ENCODE data around the gene LUZP1. TPM values are rescaled to one million over a fixed set of nuclear protein-coding genes. Genes with fewer than 3 reads are reported as not detected.

The LUZP1 gene
- total RNA-seq, 2 donors from 2014 or later: 4.6 to 8.0 TPM

DNA sequence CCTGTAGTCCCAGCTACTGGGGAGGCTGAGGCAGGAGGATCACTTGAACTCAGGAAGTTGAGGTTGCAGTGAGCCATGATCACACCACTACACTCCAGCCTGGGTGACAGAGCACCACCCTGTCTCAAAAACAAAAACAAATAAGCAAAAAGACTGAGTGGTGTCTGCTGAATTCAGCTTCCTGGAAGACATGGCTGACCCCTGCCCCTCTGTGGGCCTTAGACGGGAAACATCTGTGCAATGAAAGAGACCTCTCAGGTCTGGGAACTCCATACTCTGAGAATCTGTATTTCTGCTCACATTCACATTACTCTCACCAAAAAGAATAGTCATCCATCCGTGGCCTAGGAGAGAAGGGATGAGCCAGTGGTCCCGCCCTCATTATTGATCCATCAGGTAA, 46.6 kb upstream of the LUZP1 start:
- peaks cover 15% of the 10 kb centered on the region for H3K4me1 ChIP-seq
- ATAC-seq (no peak), DNase-seq (no peak)
- H3K27ac ChIP-seq: no peak overlapping the region
- no peaks in the 10 kb centered on the region for H3K9me3 ChIP-seq
- no peak overlapping the region for H3K4me3 ChIP-seq
- TF ChIP-seq, protein P1, sequence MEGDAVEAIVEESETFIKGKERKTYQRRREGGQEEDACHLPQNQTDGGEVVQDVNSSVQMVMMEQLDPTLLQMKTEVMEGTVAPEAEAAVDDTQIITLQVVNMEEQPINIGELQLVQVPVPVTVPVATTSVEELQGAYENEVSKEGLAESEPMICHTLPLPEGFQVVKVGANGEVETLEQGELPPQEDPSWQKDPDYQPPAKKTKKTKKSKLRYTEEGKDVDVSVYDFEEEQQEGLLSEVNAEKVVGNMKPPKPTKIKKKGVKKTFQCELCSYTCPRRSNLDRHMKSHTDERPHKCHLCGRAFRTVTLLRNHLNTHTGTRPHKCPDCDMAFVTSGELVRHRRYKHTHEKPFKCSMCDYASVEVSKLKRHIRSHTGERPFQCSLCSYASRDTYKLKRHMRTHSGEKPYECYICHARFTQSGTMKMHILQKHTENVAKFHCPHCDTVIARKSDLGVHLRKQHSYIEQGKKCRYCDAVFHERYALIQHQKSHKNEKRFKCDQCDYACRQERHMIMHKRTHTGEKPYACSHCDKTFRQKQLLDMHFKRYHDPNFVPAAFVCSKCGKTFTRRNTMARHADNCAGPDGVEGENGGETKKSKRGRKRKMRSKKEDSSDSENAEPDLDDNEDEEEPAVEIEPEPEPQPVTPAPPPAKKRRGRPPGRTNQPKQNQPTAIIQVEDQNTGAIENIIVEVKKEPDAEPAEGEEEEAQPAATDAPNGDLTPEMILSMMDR (IDR thresholded peaks at IDR 0.05): no peak
- no peak for TF ChIP-seq POLR2A (IDR thresholded peaks at IDR 0.05)
- intact Hi-C loops (cut with DNase I): no loop called here
- H3K27me3 ChIP-seq: peaks cover 0 to 26% of the 10 kb centered on the region in 2 donors
- no peaks in the 10 kb centered on the region for H3K36me3 ChIP-seq (replicated peaks in 1 of 2; ENCODE audit: insufficient read depth in 1 of 2, low read depth in 2 of 2)
- 82 to 83% methylated on average over 3 of the region's 3 CpGs for WGBS, 2 donors

DNA sequence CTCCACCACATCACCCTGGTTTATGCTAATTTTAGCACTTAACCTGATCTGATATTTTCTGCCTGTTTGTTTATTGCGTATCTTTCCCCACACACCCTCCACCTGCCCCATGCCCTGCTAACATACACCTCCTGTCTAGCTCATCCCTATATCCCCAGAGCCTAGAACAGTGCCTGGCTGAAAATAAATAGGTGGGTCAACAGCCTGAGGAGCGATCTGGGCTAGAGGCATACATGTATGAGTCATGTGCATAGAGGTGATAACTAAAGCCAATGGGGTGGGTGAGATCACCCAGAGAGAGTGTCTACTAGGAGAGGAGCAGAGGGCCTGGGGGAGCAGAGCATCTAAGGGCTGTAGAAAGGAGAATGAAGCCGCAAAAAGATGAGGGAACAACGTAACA, 46.0 kb upstream of the LUZP1 start:
- 80 to 87% methylated on average over 4 of the region's 4 CpGs for WGBS, 2 donors
- Histone ChIP-seq H3K27ac (no peak overlapping the region), H3K4me3 (no peak overlapping the region), H3K9me3 (no peaks in the 10 kb centered on the region), H3K27me3 (peaks cover 0 to 26% of the 10 kb centered on the region in 2 donors), H3K36me3 (replicated peaks in 1 of 2; ENCODE audit: insufficient read depth in 1 of 2, low read depth in 2 of 2) (no peaks in the 10 kb centered on the region), H3K4me1 (peaks cover 15% of the 10 kb centered on the region)
- intact Hi-C loops (cut with DNase I): no loop called here
- TF ChIP-seq POLR2A (IDR thresholded peaks at IDR 0.05): no peak
- TF ChIP-seq, protein P1 (IDR thresholded peaks at IDR 0.05): no peak
- ATAC-seq: no peak
- DNase-seq: no peak

DNA sequence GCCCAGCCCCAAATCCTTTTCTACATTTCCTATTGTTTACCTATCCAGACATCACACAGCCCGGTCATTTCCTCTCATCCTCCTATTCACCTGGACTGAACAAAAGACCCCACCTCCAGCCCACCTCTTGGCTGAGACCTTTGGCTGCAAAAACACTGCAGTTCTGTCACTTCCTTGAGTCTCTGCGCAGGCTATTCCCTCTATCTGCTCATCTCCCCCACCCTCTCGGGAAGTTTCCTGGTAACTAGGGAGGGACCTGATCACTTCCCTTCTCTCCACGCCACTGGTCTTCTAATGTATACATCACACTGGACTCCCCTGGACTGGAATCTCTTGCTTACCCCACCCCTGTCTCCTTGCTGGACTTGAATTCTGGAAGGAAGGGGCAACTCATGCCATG, 43.3 kb upstream of the LUZP1 start:
- no peak for ATAC-seq
- no peak overlapping the region for H3K4me3 ChIP-seq
- DNase-seq: no peak
- peaks cover 6% of the 10 kb centered on the region for H3K4me1 ChIP-seq
- H3K27me3 ChIP-seq: peaks cover 0 to 18% of the 10 kb centered on the region in 2 donors
- intact Hi-C loops (cut with DNase I): no loop called here
- no peaks in the 10 kb centered on the region for H3K9me3 ChIP-seq
- 45 to 47% methylated on average over 4 of the region's 4 CpGs for WGBS, 2 donors
- no peaks in the 10 kb centered on the region for H3K36me3 ChIP-seq (replicated peaks in 1 of 2; ENCODE audit: insufficient read depth in 1 of 2, low read depth in 2 of 2)
- TF ChIP-seq POLR2A (IDR thresholded peaks at IDR 0.05): no peak
- TF ChIP-seq, protein P1 (IDR thresholded peaks at IDR 0.05): no peak
- H3K27ac ChIP-seq: no peak overlapping the region

DNA sequence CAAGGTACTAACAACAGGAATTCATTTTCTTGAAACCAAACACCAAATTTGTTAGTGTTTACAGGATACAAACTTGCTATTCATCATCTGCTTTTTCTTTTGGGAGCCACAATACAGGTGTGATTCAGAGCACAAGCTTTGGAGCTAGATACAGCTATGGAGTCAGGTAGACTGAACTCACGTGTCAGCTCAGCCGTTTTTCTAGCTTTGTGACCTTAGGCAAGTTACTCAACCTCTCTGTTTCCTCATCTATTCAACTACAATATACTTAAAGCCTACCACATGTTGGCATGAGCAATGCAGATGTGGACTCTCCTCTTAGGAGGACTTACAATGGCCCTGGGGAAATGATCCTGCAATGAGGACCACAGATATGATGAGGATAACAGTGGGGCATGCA, 42.3 kb upstream of the LUZP1 start:
- Histone ChIP-seq H3K9me3 (no peaks in the 10 kb centered on the region), H3K36me3 (replicated peaks in 1 of 2; ENCODE audit: insufficient read depth in 1 of 2, low read depth in 2 of 2) (no peaks in the 10 kb centered on the region), H3K4me3 (no peak overlapping the region), H3K27me3 (peaks cover 0 to 8% of the 10 kb centered on the region in 2 donors), H3K27ac (no peak overlapping the region), H3K4me1 (no peaks in the 10 kb centered on the region)
- WGBS, 2 donors: 46 to 57% methylated on average over 2 of the region's 2 CpGs
- TF ChIP-seq, protein P1 (IDR thresholded peaks at IDR 0.05): no peak
- TF ChIP-seq POLR2A (IDR thresholded peaks at IDR 0.05): no peak
- ATAC-seq (no peak), DNase-seq (no peak)
- intact Hi-C loops (cut with DNase I): no loop called here

DNA sequence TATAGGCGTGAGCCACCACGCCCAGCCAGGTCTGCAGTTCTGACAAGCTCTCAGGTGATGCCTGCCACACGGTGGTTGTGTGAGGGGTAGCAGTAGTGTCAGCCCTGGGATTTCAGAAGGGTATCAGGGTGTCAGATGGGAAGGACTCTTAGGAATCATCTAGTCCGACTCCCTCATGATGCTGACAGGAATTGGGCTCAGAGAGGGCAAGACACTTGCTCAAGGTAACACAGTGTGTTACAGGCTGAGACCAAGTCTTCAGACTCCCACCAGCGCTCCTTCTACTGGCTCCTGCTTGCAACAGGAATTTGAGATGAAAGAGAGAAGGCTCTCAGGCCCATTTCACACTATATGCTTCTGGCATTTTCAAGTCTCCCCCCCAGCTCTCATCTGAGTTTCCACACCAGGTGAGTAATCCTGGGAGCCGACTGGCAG, 41.7 kb upstream of the LUZP1 start:
- ATAC-seq: no peak
- peaks cover 0 to 6% of the 10 kb centered on the region in 2 donors for H3K27me3 ChIP-seq
- H3K9me3 ChIP-seq: no peaks in the 10 kb centered on the region
- no peaks in the 10 kb centered on the region for H3K4me1 ChIP-seq
- intact Hi-C loops (cut with DNase I): no loop called here
- TF ChIP-seq, protein P1 (IDR thresholded peaks at IDR 0.05): no peak
- no peak for TF ChIP-seq POLR2A (IDR thresholded peaks at IDR 0.05)
- no peak overlapping the region for H3K4me3 ChIP-seq
- no peaks in the 10 kb centered on the region for H3K36me3 ChIP-seq (replicated peaks in 1 of 2; ENCODE audit: insufficient read depth in 1 of 2, low read depth in 2 of 2)
- 39 to 50% methylated on average over 5 of the region's 6 CpGs for WGBS, 2 donors
- no peak for DNase-seq
- H3K27ac ChIP-seq: no peak overlapping the region
